ENCODE results near the gene PDE4D. TPM values are rescaled to one million over a fixed set of nuclear protein-coding genes. Genes with fewer than 3 reads are reported as not detected.

PDE4D gene
- total and polyA plus RNA-seq, 10 of the 15 experiments (the other 5 are each of a cell fraction or from before 2014, with no cell fraction given) = 0.87 to 4.1 (median 2.2) TPM

GRCh38 chr5:59640411-59640810 is 253.1 kb downstream of the PDE4D start:
- Histone ChIP-seq H3K9me3 (replicated peaks; ENCODE audit: control insufficient read depth, insufficient read depth, low read length) (no peaks in the 10 kb centered on the region), H3K9ac (ENCODE audit: control insufficient read depth, insufficient read depth, low read length) (no peak overlapping the region), H3K27ac (ENCODE audit: control insufficient read depth, insufficient read depth) (no peak overlapping the region), H4K20me1 (ENCODE audit: control insufficient read depth, insufficient read depth) (no peaks in the 10 kb centered on the region), H3K4me1 (ENCODE audit: control insufficient read depth, insufficient read depth, low read length) (no peaks in the 10 kb centered on the region), H2AFZ (ENCODE audit: control insufficient read depth, low read depth, low read length) (no peak overlapping the region), H3K79me2 (ENCODE audit: control insufficient read depth, insufficient read depth, low read length) (no peaks in the 10 kb centered on the region), H3K27me3 (replicated peaks in 1 of 2; ENCODE audit: control insufficient read depth in 2 of 2, insufficient read depth in 2 of 2, low read length in 1 of 2) (no peaks in the 10 kb centered on the region), H3K36me3 (ENCODE audit: control insufficient read depth in 2 of 2, insufficient read depth in 2 of 2, low read length in 1 of 2) (no peaks in the 10 kb centered on the region), H3K4me3 (no peak overlapping the region), H3K4me2 (ENCODE audit: control insufficient read depth, insufficient read depth) (no peak overlapping the region)
- CTCF ChIA-PET = interaction anchor here (1.8 kb wide), 1 partner anchor 20 kb away, joined by 6 read pairs; no protein-coding TSS in a partner anchor
- FAIRE-seq (no peak), DNase-seq (ENCODE audit: low read depth, low spot score) (no peak), ATAC-seq (no peak)
- POLR2A ChIA-PET = no interaction called here
- SMC1A ChIA-PET (ENCODE audit: uncharacterized antibody, unreplicated experiment) = interaction anchor here (1.1 kb wide), 1 partner anchor 33 kb away, joined by 3 read pairs; no protein-coding TSS in a partner anchor
- RAD21 ChIA-PET (ENCODE audit: unreplicated experiment) = no interaction called here
- BruUV-seq (replicated peaks) = no TSS peak
- no peak for TF ChIP-seq EED (IDR thresholded peaks at IDR 0.05; ENCODE audit: low read depth)
- no peak for TF ChIP-seq ZNF207 (IDR thresholded peaks at IDR 0.05; ENCODE audit: borderline replicate concordance)
- in situ Hi-C loops (cut with MboI) (no loop called here), intact Hi-C loops (cut with micrococcal nuclease; ENCODE audit: unreplicated experiment) (no loop called here)
- 33% methylated on average over 1 of the region's 1 CpG for WGBS (ENCODE audit: insufficient coverage, insufficient replicate concordance, low lambda C conversion rate, missing lambda C conversion rate)

- POLR2A ChIA-PET = no interaction called here
- in situ Hi-C loops (cut with MboI) = no loop called here
Measured at GRCh38 chr5:59637884-59638580, 255.5 kb downstream of the PDE4D start.

More at GRCh38 chr5:59637884-59638580, 255.5 kb downstream of the PDE4D start:
- intact Hi-C loops (cut with micrococcal nuclease; ENCODE audit: unreplicated experiment) = no loop called here
- Histone ChIP-seq H3K9ac (ENCODE audit: control insufficient read depth, insufficient read depth, low read length) (no peak overlapping the region), H3K79me2 (ENCODE audit: control insufficient read depth, insufficient read depth, low read length) (no peaks in the 10 kb centered on the region), H3K27me3 (replicated peaks in 1 of 2; ENCODE audit: control insufficient read depth in 2 of 2, insufficient read depth in 2 of 2, low read length in 1 of 2) (no peaks in the 10 kb centered on the region), H3K4me1 (ENCODE audit: control insufficient read depth, insufficient read depth, low read length) (no peaks in the 10 kb centered on the region), H3K36me3 (ENCODE audit: control insufficient read depth in 2 of 2, insufficient read depth in 2 of 2, low read length in 1 of 2) (no peaks in the 10 kb centered on the region), H3K4me2 (ENCODE audit: control insufficient read depth, insufficient read depth) (no peak overlapping the region), H2AFZ (ENCODE audit: control insufficient read depth, low read depth, low read length) (no peak overlapping the region), H3K9me3 (replicated peaks; ENCODE audit: control insufficient read depth, insufficient read depth, low read length) (no peaks in the 10 kb centered on the region), H3K27ac (ENCODE audit: control insufficient read depth, insufficient read depth) (no peak overlapping the region), H4K20me1 (ENCODE audit: control insufficient read depth, insufficient read depth) (no peaks in the 10 kb centered on the region), H3K4me3 (no peak overlapping the region)
- no TSS peak for BruUV-seq (replicated peaks)
- WGBS (ENCODE audit: insufficient coverage, insufficient replicate concordance, low lambda C conversion rate, missing lambda C conversion rate) = 22% methylated on average over 4 of the region's 4 CpGs
- no peak for FAIRE-seq
- SMC1A ChIA-PET (ENCODE audit: uncharacterized antibody, unreplicated experiment) = no interaction called here
- DNase-seq (ENCODE audit: low read depth, low spot score) = no peak
- RAD21 ChIA-PET (ENCODE audit: unreplicated experiment) = no interaction called here
- CTCF ChIA-PET = no interaction called here
- ATAC-seq = no peak
- TF ChIP-seq E4F1 (IDR thresholded peaks at IDR 0.05; ENCODE audit: borderline replicate concordance, partially characterized antibody) (no peak), RBBP5 (conservative IDR thresholded peaks at IDR 0.05) (no peak), POLR2AphosphoS2 (IDR thresholded peaks at IDR 0.05; ENCODE audit: low read depth, low read length) (no peak)

All from GM12878 (cell line).